ENCODE measurements around the gene IRGC. TPM values are rescaled to one million over a fixed set of nuclear protein-coding genes. Genes with fewer than 3 reads are reported as not detected.

The IRGC gene
- total and polyA plus RNA-seq, 2 donors (not counting 3 experiments of a cell fraction or from before 2014, with no cell fraction given) = not detected

- no peak for TF ChIP-seq FOS (IDR thresholded peaks at IDR 0.05; ENCODE audit: borderline replicate concordance, insufficient read depth, low read length)
- TF ChIP-seq MAX (IDR thresholded peaks at IDR 0.05; ENCODE audit: insufficient read depth, insufficient read length) = no peak
- no peak for TF ChIP-seq CTCF (IDR thresholded peaks at IDR 0.05; ENCODE audit: extremely low read depth in 1 of 2, insufficient read depth in 1 of 2, low read depth in 1 of 2, low read length in 2 of 2)
- no peak for TF ChIP-seq GATA2 (IDR thresholded peaks at IDR 0.05; ENCODE audit: insufficient read depth, insufficient read length, low read depth, low read length)
- TF ChIP-seq JUN (IDR thresholded peaks at IDR 0.05; ENCODE audit: borderline replicate concordance, insufficient read depth, insufficient read length, low read depth) = no peak
- no peak for TF ChIP-seq MYC (IDR thresholded peaks at IDR 0.05; ENCODE audit: low read depth, low read length)
- no peak for TF ChIP-seq POLR2A (IDR thresholded peaks at IDR 0.05; ENCODE audit: low read depth, low read length)
- no peak for TF ChIP-seq EZH2 (IDR thresholded peaks at IDR 0.05; ENCODE audit: borderline replicate concordance, low read depth, low read length, severe bottlenecking)
- TF ChIP-seq POLR2AphosphoS5 (IDR thresholded peaks at IDR 0.05; ENCODE audit: insufficient read depth, low read depth, low read length) = no peak
- H3K27me3 ChIP-seq (ENCODE audit: control insufficient read depth in 2 of 2, insufficient read depth in 2 of 2, low read length in 2 of 2) = no peaks in the 10 kb centered on the region
- dilution Hi-C loops (cut with MboI; ENCODE audit: extremely low pct_ligation_motif_present, low sequenced_read_pairs) = no loop called here
- FAIRE-seq = no peak
- intact Hi-C loops (cut with micrococcal nuclease) = no loop called here
- H3K4me3 ChIP-seq (replicated peaks in 1 of 3; ENCODE audit: insufficient read depth in 1 of 3, low read depth in 1 of 3, low read length in 3 of 3) = no peak overlapping the region
- H3K36me3 ChIP-seq (ENCODE audit: control insufficient read depth in 2 of 2, extremely low read depth in 1 of 2, insufficient read depth in 2 of 2, low read length in 2 of 2) = peaks cover 13 to 29% of the 10 kb centered on the region in 2 experiments
- H2AFZ ChIP-seq (ENCODE audit: low read depth, low read length) = no peak overlapping the region
- no peaks in the 10 kb centered on the region for H4K20me1 ChIP-seq (replicated peaks; ENCODE audit: control insufficient read depth, extremely low read depth, insufficient read depth, low read length)
- peaks cover 5% of the 10 kb centered on the region for H3K4me1 ChIP-seq (ENCODE audit: control insufficient read depth, extremely low read depth, insufficient read depth, low read length)
- no TSS peak for BruUV-seq (replicated peaks)
- no peaks in the 10 kb centered on the region for H3K9me3 ChIP-seq (replicated peaks; ENCODE audit: control insufficient read depth, insufficient read depth, low read length)
- H3K79me2 ChIP-seq (ENCODE audit: control insufficient read depth, insufficient read depth, low read length) = no peaks in the 10 kb centered on the region
- no peak for DNase-seq (ENCODE audit: low read depth, low spot score)
- ChIA-PET POLR2A (no interaction called here), CTCF (interaction anchor here (0.9 to 1.6 kb wide), 3 partner anchors 15 to 61 kb away, joined by 3 to 5 read pairs (median 3); no protein-coding TSS in a partner anchor)
- no peaks in the 10 kb centered on the region for H3K9me1 ChIP-seq (replicated peaks; ENCODE audit: control insufficient read depth, extremely low read depth, insufficient read depth, low read length)
- no peak overlapping the region for H3K27ac ChIP-seq (ENCODE audit: insufficient read depth, low read depth, low read length)
- no peak overlapping the region for H3K9ac ChIP-seq (replicated peaks; ENCODE audit: extremely low read depth, insufficient read depth, low read length)
- H3K4me2 ChIP-seq (ENCODE audit: insufficient read depth, low read length) = no peak overlapping the region
Observed at GRCh38 chr19:43729919-43730318, 14.0 kb downstream of the IRGC start.

Data from endothelial cell of umbilical vein (primary cell).